PC-3 (cell line): ENCODE results near the gene MTA3.

Source experiments
- EZH2 ChIP-seq: fragments of 300-600 bp; sonication (generic); IDR thresholded peaks from one replicate; pipeline ENCODE4 v1.6.1; 2017; ENCODE audit warnings: antibody characterized with exemption, mild to moderate bottlenecking, low read length; ENCODE audit not compliant: unreplicated experiment
- EZH2phosphoT487 ChIP-seq: fragments of 300-600 bp; sonication (generic); IDR thresholded peaks from 2 replicates; pipeline ENCODE4 v1.6.1; 2018; ENCODE audit warnings: mild to moderate bottlenecking, antibody characterized with exemption, low read length, borderline replicate concordance
- TF ChIP-seq, protein P1 (sequence below): fragments of 300-600 bp; sonication (generic); conservative IDR thresholded peaks from 2 replicates; pipeline ENCODE4 v1.5.1; 2017; ENCODE audit warnings: antibody characterized with exemption, low read depth, mild to moderate bottlenecking, low read length

DNA sequence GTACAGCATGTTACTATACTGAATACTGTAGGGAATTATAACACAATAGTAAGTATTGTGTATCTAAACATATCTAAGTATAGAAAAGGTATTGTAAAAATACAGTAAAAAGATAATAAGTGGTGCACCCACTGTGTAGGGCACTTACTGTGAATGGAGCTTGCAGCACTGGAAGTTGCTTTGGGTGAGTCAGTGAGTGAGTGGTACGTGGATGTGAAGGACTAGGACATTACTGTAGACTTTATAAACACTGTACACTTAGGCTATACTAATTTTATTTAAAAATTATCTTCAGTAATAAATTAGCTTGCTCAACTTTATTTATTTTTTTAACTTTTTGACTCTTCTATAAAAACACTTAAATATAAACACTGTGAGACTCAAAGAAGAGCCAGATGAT is 82.6 kb downstream of the MTA3 start:
- TF ChIP-seq, protein P1, sequence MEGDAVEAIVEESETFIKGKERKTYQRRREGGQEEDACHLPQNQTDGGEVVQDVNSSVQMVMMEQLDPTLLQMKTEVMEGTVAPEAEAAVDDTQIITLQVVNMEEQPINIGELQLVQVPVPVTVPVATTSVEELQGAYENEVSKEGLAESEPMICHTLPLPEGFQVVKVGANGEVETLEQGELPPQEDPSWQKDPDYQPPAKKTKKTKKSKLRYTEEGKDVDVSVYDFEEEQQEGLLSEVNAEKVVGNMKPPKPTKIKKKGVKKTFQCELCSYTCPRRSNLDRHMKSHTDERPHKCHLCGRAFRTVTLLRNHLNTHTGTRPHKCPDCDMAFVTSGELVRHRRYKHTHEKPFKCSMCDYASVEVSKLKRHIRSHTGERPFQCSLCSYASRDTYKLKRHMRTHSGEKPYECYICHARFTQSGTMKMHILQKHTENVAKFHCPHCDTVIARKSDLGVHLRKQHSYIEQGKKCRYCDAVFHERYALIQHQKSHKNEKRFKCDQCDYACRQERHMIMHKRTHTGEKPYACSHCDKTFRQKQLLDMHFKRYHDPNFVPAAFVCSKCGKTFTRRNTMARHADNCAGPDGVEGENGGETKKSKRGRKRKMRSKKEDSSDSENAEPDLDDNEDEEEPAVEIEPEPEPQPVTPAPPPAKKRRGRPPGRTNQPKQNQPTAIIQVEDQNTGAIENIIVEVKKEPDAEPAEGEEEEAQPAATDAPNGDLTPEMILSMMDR: no peak
- TF ChIP-seq EZH2phosphoT487: no peak
- no peak for TF ChIP-seq EZH2
